ENCODE results near the gene CDK11A.
"Not testable (repeated sequence)": the region's sequence is repeated elsewhere in the genome, so short reads cannot be mapped to it uniquely, and the experiment has no call there.

GRCh38 chr1:1707897-1708296, 16.3 kb downstream of the CDK11A start:
- not testable (repeated sequence) for TF ChIP-seq CTCF (IDR thresholded peaks at IDR 0.05; ENCODE audit: poor library complexity); EZH2 (IDR thresholded peaks at IDR 0.05; ENCODE audit: borderline replicate concordance)
